Superior temporal gyrus (tissue), 1 donor: Measurements from ENCODE around the gene FGD3.

Source experiments
- DNase-seq: peaks from one replicate; pipeline ENCODE4 v3.0.0-alpha.2; 2016; ENCODE audit errors: extremely low spot score

Gene FGD3

DNA sequence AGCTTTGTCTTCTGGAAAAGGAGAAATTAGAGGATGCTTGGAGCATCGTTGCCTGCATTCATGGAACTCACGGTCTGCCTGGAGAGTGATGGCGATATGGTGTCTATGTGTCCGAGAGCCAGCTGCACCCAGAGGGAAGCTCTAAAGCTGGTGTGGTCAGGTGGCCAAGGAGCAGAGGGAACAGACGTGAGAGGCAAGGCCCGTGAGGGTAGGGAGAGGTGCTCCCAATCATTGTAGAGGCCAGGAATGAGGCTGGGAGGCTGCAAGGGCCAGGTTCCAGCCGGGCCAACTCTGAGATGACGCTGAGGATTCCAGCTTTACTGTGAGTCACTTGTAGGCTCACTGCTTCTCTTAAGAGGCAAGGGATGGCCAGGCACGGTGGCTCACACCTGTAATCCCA lies 7.6 kb downstream of the FGD3 start:
- no peak for DNase-seq

DNA sequence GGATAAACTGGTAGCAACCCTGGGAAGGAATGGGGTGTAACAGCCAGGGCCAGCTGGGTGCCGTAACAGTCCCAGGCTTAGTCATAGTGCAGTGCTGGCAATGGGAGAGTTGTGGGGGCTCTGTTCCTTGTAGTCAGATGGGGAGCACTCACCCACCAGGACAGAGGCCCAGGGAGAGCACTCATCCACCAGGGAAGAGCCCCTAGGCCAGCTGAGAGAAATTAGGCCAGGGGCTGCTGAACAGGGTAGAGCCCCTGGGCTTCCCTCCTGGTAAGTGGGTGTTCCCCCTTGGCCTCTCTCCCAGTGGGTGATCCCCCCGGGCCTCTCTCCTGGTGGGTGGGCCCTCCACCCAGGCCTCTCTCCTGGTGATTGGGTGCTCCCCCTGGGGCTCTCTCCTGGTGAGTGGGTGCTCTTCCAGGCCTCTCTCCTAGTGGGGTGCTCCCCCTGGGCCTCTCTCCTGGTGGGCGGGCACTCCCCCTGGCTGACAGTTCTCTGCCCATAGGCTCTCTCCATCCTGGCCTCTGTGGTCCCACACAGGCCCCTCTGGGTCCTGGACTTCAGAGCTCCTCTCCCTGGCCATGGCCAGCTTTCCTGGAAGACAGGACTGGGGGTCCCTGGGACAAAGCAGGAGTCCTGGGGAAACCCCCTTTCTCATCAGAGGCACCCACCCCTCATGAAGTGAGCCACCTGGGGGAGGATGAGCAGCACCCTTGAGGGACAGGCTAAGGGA lies 13.4 kb downstream of the FGD3 start:
- DNase-seq: no peak

DNA sequence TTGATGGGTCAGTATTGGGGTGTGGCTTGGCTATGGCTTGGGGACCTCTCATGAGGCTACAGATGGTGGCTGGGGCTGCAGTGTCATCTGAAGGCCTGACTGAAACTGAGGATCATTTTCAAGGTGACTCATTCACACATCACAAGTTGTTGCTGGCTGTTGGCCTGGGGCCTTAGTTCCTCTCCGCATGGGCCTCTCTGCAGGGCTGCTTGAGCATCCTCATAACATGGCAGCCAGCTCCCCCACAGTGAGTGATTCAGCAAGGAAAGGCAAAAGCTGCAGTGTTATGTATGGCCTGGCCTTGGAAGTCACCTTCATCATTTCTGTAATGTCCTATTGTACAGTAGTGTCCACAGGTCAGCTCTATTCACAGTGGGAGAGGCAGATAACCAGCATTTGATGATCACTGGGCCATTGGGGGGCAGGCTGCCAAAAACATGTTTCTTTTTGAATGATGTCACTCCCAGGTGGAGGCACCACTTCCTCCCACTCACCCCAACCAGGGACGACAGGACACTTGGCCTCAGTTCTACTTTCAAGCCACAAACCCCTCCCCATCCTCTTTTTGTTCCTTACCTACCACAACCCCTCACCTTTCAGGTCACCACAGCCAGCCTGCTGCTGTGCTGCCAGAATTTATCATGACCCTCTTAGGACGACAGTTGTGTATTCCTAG lies 14.4 kb downstream of the FGD3 start:
- DNase-seq: no peak

DNA sequence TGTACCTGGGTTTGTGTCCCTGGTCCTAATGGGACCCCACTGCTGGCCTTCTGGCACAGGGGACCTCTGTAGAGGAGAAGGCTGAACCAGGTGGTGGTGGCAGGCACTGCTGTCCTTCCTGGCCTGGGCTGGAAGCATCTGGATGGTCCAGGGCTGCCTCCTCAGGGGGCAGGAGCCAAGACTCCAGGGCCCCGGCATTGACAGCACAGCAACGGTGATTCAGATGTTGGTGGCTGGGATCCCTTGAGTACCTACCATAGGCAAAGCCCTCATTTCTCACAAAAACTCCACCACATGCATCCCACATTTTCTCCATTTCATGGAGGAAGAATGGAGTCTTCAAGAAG lies 15.0 kb downstream of the FGD3 start:
- no peak for DNase-seq

DNA sequence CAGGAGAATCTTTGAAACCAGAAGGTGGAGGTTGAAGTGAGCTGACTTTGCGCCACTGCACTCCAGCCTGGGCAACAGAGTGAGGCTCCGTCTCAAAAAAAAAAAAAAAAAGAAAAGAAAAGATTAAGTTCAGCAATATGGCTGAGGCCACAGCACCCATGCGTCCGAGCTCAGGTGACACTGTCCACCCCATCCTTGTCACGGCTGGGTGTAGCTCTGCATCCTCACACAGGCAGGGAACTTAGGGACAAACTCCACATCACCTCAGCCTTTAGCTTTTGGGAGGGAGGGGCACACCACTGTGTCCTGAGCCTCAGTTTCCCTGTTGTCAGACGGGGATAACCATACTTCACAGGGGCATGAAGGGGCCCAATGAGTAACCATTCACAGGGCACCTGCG lies 15.5 kb downstream of the FGD3 start:
- DNase-seq: no peak

DNA sequence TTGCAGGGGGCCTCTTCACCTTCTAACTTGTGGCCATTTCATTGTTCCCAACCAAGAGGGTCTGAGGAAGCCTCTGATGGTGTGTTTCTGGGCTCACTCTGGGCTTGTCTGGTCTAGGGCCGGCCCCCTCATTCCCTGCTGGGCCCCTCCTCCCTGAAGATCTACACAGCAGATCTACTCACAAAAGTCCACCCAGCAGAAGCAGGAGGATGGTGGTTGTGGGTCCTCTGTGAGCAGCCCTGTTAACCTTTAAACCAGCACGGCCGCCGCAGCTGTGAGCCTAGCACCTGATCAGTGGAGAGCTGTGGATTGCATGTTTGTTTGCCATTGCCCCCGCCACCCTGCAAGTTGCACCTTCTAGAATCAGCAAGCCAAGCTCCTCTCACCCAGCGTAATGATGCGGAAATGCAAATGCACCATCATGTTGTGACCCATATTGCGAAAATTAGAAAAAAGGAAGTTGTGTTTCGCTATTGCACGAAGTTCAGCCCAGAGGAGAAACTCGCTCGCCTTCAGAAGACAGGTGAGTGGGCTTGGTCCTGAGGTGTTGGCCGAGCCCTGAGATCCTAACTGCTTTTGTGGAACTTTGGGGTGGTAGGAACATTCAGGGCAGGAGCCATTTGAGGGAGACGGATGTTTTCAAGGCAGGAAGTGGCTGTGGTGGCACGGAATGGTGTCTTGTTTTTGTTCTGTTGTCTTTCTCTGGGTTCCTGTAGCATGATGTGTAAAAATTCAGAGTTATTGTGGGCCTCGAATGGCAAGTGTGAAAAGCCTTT lies 16.7 kb downstream of the FGD3 start:
- DNase-seq: no peak

DNA sequence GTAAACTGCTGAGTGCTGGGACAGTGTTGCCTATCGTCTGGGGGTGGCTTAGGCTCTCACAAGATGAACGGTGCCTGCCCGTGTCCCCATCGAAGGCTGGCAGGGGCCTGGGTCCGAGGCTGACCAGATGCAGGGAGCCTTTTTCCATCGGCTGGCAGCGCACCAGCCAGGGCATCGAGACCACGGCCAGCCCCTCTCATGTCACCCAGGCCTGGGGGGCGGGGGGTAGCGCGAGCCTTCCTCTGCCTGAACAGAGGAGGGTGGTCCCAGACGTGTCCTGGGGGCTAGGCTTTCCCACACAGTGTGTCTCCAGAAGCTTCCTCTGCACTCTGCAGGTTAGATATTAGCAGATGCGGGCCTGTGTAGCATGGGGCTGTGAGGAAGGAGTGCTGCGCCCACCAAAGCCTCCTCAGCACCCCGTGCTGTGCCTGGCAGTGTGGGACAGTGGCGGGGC lies 17.3 kb downstream of the FGD3 start:
- no peak for DNase-seq

DNA sequence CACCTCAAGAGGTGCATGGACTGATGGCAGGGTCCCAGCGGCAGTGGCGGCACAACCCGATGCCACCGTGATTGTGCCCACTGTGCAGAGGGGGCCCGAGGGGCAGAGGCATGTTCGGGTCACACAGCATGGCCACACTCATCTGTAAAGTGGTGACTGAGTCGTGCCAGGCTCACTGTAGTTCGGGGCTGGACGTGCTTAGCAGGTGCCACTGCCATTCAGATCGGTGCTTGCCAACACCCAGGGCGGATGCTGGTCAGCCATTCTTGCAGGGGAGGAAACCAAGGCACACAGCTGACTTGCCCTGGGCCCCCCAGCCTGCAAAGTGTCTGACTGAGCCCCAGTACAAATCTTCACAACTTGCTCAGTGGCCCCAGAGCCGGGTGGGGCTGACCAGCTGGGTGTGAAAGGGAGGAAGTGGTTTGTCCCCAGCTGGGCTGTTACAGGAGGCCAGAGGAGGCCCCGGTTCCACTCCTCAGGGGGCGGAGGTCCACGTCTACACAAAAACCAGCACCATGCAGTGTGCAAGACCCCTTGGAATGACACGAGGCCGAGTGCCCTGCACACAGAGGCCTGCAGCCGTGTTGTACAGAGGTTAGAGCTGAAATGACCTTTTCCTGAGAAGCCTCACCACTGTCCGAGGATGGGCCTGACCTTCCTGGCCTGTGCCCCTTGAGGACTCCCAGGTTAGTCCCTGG lies 17.9 kb downstream of the FGD3 start:
- no peak for DNase-seq

DNA sequence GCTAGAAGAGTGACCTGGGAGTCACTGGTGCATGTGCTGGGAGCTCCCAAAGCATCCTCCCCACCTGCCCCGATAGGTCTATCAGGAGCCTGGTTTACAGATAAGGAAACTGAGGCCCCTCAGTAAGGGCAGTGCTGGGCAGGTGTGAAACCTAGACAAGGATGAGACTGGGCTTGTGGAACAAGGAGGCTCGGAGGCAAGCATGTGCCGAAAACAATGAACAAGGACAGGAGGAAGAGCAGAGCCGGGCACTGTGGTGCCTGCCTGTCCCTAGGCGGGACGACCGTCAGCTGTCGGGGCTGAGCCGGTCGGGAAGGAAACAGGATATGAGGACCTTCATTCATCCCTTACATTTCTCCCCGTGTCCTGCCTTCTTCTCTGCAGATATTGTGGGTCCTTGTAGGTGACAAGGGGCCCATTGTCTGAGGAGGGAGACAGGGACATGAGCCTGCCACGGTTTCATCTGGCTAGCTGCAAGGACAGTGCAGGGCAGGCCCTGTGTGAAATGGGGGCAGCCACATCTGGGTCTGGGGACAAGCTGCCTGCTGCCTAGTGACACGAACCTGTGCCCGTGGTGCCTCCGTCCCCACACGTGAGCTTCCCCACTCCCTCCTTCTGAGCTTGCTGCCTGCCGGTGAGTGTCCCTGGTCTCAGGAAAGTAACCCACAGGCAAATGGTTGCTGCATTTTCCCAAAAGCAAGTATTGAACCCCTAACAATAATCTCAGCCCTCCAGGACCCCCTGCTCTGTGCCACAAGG lies 18.6 kb downstream of the FGD3 start:
- DNase-seq: no peak

DNA sequence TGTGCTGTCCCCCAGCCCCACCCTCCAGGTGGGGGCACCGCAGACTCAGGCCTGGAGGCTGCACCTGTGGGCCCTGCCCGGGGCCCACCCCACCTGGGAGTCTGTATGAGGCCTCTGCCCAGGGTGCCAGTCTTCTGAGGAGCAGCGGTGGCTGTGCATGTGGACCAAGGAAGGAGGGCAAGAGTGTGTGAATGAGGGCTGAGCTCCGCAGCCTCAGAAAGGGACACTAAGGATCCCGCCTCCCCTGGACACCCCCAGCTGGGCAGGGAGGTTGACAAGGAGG lies 19.1 kb downstream of the FGD3 start:
- no peak for DNase-seq

DNA sequence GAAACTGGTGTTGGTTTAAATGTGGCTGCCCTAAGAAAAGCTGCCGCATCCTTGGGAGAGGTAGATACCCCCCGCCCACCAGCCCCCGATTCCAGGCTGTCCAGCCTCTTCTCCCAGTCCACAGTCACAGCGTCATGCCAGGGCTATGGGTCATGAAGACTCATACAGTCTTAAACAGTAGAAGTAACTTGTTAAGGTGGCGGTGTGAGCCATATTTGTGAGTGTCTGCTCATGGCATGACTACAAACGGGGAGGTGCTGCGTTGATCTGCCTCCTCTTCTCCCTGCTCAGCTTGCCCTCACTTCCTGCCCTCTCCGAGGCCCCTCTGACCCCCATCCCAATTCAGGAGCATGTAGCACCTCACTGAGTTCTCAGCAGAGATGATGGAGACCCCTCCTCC lies 20.8 kb downstream of the FGD3 start:
- DNase-seq: no peak

DNA sequence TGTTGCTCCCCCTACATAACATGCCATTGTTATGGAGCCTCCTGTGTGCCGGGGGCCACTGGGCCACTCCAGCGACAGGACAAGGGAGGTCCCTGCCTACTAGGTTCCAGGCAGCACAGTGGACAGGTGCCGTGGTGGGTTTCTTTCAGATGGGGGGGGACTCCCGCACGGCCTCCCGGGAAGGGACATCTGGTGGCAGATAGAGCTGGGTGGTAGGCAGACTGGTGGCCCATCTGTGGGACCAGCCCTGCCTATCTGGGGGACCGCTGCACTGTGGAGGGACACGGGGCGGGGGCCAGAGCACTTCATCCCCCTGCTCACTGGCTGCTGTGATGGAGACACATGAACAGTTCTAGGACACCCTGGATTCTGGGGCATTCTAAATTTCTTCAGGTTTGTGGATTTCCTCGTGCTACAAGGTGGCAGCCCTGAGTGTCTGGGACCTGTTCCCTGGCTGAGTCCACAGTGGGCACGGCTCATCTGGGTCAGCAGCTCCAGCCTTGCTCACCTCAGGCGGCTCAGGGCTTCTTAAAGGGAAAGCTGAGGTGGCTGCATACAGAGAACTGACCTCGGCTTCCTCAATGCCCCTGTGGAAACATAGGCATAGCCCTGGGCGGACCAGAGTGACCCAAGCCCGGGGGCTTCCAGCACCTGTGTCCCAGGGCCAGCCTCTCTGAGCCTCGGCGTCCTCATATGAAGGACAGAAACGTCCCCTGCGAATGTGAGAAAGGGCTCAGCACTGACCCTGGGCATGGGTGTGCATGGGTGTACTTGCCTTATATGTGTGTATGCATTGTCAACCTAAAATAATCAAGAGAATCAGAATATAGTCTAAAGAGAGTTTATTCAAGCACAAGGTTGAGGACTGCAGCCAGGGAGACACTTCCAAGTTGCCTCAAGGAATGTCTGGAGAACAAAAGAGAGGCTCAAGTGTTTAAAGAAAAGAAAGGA lies 22.5 kb downstream of the FGD3 start:
- DNase-seq: no peak

DNA sequence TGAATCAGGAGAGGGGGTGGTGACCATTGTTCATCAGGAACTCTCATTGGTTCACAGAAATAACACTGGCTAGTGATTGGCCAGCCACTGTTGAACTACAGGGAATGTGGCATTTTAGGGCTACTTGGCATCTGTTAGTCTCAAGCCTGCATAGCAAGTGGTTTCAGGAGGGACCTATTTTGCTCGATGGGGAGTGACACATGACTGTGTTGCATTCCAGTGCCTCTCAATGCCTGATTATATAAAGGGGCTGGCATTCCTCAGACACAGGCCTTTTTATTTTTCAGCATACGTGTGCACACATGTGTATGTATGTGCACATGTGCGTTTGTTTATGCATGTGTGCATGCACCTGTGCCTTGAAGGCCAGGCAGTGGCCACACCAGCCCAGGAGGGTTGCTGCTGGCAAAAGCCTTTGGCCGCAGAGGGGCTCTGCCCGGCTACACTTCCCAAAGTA lies 23.2 kb downstream of the FGD3 start:
- DNase-seq: no peak

DNA sequence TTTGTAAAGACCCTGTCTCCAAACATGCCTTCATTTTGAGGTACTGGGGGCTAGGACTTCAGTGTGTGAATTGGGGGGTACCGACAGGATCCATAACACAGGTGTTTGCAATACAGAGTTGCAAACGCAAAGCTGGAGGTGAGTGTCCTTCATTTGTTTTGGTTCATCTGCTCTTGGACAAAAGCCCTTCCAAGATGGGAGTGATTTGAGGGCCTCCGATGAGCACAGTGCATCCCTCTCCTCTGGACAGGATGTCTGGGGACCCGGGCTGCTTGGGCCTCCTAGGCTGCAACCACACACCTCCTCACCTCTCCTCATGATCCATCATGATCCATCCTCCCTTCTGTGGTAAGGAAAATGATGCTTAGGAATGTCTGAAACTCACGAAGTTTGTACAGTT lies 23.8 kb downstream of the FGD3 start:
- DNase-seq: no peak

DNA sequence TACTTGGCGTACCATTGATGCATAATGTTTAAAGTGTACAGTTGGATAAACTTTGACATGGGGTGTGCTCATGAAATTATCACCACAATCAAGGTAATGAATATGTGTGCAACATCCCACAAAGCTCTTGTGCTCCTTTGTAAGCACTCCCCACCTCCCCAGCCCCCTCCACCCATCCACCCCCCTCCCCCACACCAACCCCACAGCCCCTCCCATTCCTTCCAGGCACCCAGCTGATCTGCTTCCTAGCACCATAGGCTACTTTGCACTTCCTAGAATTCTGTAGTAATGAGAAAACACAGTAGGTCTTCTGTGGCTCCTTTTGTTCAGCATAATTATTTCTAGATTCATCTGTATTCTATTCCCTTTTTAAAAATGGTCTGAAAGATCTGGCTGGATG lies 24.5 kb downstream of the FGD3 start:
- DNase-seq: no peak

DNA sequence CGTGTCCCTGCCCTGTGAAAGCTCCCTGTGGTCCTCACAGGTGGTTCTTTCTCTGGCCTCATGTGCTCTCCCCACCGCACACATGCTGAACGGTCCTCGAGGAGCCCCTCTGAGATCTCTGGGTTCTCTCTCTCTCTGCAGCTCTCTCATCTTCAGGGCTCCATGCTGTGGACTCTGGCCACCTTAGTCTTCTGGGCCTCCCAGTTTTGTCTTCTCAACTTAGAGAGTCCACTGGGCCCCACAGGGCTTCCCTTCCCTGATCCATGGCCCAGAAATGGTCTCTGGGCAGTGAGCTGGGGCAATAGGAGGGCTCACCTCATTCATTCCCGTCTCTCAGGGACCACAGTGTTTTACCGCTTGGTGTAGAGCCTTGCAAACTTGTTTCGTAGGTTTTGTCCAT lies 26.4 kb downstream of the FGD3 start:
- no peak for DNase-seq

DNA sequence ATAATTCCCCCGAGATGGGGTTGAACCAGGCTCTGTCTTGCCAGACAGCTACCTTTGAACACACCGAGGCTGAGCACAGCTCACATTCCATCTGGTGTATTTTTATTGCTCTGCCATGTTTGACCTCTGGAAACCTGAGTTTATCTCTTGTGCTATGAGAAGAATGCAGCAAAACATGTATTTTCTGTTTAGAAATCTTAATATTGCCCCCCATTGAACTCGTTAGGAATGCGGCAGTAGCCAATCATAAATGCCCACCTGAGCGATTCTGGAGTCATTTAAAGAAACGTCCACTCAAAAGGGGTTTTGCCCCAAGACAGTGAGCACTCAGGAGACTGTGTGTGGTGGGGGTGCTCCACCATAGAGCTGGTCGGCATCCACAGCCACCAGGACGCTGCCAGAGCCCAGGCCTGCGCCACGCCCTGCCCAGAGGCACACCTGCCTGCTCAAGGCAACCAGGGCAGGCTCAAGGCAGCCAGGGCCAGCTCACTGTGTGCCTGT lies 26.9 kb downstream of the FGD3 start:
- DNase-seq: no peak

DNA sequence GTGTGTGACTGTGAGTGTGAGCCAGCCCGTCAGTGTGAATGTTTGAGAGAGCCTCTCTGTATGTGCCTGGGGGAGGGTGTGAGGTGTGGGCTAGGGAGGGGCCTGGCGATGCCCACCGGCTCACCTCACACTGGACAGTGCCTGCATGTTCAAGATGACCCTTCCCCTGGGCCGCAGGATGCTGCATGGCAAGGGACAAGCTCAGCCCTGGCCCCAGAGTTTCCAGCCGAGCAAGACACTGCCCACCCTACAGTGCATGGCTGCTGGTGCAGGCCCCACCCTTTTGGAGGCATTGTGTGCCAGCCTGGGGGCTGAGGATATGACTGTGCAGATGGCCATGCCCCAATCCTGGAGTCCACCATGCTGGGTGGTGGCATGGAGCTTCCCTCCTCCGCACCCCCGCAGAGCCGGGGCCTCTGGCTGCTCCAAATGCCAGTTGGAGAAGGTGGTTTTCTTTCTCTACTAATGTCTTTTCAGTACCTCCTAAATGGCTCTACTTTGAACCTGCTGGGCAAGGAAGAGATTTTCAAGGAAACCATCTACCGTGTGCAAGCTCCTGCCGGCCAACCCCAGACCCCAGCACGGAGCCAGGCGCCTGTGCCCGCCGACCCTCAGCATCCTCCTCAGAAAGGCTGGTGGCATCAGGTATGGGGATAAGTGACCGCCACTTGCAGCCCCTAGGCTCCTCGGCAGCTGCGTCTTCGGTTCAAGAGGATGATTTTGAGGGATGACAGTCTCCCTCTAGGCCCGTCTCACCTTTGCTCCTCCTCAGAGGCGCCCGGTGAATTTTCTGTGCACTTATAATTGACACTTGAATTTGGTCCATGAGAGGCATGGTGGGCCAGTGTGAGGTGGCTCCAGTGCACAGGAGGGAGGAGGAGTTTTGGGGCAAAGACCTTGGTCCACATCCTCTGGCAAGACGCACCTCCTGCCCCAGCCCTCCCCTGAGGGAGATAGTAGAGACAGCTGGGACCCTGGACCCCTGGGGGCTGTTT lies 27.7 kb downstream of the FGD3 start:
- no peak for DNase-seq

DNA sequence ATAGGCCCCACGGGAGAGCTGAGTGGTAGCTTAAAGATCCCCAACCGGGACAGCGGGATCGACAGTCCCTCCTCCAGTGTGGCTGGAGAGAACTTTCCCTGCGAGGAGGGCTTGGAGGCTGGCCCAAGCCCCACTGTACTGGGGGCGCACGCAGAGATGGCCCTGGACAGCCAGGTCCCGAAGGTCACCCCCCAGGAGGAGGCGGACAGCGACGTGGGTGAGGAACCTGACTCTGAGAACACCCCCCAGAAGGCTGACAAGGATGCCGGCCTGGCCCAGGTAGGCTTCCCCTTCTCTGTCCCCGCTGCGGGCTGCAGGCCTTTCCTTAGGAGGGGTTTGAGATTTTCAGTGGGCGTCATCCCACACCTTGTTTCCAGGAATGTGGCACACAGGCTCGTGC lies 29.1 kb downstream of the FGD3 start:
- no peak for DNase-seq
